Endometrium (tissue), 2 donors: ENCODE data around the gene RGS13.

ENCODE experiments used
- FAIRE-seq: peaks from 2 replicates; lab custom pipeline; 2012; peaks lifted over from hg19 to GRCh38; lab: Jason Lieb, UNC
- donor health status: control.
- donor health status: control.

Gene RGS13, protein sequence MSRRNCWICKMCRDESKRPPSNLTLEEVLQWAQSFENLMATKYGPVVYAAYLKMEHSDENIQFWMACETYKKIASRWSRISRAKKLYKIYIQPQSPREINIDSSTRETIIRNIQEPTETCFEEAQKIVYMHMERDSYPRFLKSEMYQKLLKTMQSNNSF

GRCh38 chr1:192635939-192636338 is at the start of gene RGS13:
Gene RGS13 (plus strand): TSS chr1:192636147. CDS start chr1:192644335, 8,188 bp downstream.
- no peak for FAIRE-seq

GRCh38 chr1:192587386-192588266 is 48.3 kb upstream of the RGS13 start:
- no peak for FAIRE-seq

GRCh38 chr1:192588546-192588945 is 47.4 kb upstream of the RGS13 start:
- FAIRE-seq = no peak

- no peak for FAIRE-seq
Measured at GRCh38 chr1:192589813-192590212, 46.1 kb upstream of the RGS13 start.

GRCh38 chr1:192592517-192592916 is 43.4 kb upstream of the RGS13 start:
- no peak for FAIRE-seq

GRCh38 chr1:192592981-192593708 is 42.8 kb upstream of the RGS13 start:
- no peak for FAIRE-seq

- FAIRE-seq = no peak
Measured at GRCh38 chr1:192595299-192595698, 40.6 kb upstream of the RGS13 start.

GRCh38 chr1:192598589-192598988 is 37.4 kb upstream of the RGS13 start:
- FAIRE-seq = no peak

DNA sequence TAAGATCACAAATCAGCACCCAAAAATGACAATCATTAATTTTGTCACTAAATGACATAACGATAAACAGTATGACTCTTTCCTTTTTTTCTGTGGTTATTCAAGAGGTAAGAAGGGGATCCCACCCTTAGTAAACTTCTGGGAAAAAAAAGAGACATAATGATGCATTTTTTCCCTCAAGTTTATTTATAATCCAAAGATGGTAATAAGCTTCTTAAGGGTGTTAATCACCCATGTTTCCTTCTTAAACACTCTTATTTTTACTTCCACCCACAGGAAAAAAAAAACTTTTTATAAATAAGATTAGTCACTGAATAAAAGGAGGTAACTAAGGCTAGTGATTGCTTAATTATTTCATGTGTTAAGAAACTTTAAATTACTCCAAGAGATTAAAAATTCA is 35.7 kb upstream of the RGS13 start:
- no peak for FAIRE-seq

GRCh38 chr1:192601143-192601542 is 34.8 kb upstream of the RGS13 start:
- FAIRE-seq = no peak

DNA sequence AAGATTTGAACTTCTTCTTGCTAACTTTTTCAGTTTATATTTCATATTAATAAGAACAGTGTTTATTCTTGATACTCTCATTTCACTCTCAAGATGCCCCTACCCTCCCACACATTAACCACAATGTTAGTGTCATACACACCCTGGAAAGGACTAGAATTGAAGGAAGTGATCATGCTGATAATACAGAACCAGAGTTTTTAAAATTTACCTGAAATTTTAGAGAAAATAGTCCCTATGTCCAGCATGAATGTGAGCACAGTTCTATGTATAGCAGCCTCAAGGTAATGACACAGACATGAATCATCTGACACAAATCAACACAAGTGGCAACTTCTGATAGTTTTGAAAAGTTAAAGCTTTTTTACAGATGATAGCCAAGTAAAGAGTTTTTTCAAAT is 34.4 kb upstream of the RGS13 start:
- no peak for FAIRE-seq

- FAIRE-seq = no peak
Measured at GRCh38 chr1:192602757-192603156, 33.2 kb upstream of the RGS13 start.

- no peak for FAIRE-seq
Measured at GRCh38 chr1:192603218-192603787, 32.6 kb upstream of the RGS13 start.

GRCh38 chr1:192604979-192605620 is 30.8 kb upstream of the RGS13 start:
- no peak for FAIRE-seq

- no peak for FAIRE-seq
Measured at GRCh38 chr1:192608671-192609070, 27.3 kb upstream of the RGS13 start.

DNA sequence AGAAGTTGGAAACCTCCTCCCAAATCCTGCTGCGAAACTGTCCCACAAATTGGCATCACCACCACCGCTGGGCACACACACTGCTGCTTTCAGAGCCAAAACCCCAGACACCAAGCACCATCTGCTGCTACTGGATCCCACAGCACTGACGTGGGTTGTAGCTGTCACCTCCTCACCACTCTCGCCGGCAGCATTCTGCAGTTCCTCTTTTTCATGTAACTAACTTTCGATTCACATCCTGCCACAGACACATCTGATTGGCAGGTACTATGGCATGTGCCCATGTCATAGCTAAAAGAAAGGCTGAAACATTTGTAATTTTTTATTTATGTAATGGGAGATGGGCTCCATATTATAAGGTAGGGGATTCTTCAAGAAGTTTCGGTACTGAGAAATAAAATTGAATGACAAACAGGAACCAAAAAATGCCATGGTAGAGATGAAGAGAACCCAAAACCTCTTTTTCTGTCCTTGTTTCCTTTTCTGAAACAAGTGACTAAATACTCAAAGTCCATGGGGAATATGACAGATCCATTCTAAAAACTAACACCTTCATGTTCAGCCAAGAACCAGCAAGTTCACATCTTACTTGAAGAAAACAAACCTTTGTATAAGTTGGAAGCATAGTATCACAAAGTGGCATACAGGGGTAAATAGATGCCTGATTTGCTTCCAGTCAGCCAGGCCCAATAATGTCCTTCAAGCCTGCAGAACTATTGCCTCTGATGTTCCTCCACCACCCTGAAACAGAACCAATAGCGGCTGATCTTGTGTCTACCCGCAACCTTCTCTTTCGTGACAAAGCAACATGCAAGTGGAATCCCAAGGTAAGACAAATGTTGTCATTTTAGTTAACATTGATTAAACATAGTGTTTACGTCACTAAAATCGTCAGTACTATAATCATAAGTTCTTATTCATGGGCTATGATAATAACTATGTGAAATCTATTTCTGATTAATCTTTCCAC is 26.6 kb upstream of the RGS13 start:
- no peak for FAIRE-seq

GRCh38 chr1:192610112-192610889 is 25.6 kb upstream of the RGS13 start:
- FAIRE-seq = peak; percentile 99

DNA sequence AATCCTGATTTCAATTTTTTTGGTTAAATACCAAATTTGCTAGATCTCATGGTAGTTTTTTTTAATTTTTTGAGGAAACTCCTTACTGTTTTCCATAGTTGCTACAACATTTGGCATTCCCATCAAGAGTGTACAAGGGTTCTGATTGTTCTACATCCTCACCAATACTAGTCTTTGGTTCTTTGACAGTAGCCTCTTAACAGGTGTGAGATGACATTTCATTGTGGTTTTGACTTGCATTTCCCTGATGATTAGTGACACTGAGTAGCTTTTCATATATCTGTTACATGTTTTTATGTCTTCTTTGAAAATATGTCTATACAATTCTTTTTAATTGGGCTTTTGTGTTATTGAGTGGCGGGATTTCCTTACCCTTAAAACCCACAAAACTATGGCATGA is 20.9 kb upstream of the RGS13 start:
- no peak for FAIRE-seq

DNA sequence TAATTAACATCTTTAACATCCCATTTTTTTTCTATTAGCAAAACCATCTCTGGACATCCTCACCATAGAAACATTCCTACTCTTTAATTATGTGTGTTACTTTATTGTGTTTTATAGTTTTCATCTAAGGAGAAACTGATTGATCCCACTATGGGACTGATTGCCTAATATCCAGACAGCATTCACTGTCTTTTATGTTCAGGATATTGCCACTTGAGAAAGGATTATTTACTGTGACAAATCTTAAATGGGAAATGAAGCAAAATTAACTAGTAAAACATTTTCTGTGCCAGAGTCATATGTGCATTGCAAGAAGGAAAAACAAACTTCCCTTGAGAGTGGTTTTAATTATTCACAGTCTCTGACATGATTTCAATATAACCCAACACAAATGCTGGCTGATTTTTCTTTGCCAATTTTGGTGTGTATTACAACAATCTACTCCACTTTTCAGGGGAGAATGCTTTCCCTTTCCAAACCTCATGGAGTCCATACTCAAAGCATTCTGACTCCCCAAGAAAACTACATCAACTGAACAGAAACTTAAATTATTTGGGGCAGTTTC is 15.8 kb upstream of the RGS13 start:
- no peak for FAIRE-seq
